Transverse colon (tissue), 4 donors: Measurements from ENCODE around the gene DDI2.
A peak's percentile ranks its signal among the peaks of the same experiment; 100 is the strongest.

Experiments used
- CTCF ChIP-seq, 5 experiments: fragments of 200-600 bp in 3 of 5; fragments of 450-650 bp in 2 of 5; sonication (generic) in 3 of 5; IDR thresholded peaks; 1 replicate in 2 of 5; 2 replicates in 3 of 5; pipeline ENCODE4 v1.5.1; 2016 to 2017; ENCODE audit warnings: antibody characterized with exemption in 5 of 5, inconsistent platforms in 3 of 5, mild to moderate bottlenecking in 2 of 5, moderate library complexity in 1 of 5
- EP300 ChIP-seq: sonication (generic); formaldehyde crosslinking; IDR thresholded peaks from one replicate; pipeline ENCODE4 v1.6.1; 2017; ENCODE audit warnings: antibody characterized with exemption, low read depth
- POLR2A ChIP-seq: fragments of 450-650 bp; IDR thresholded peaks from one replicate; pipeline ENCODE4 v1.6.1; 2016; ENCODE audit warnings: antibody characterized with exemption, mild to moderate bottlenecking, moderate library complexity
- POLR2AphosphoS5 ChIP-seq, 3 donors: sonication (generic); formaldehyde crosslinking; IDR thresholded peaks; one replicate each; pipeline ENCODE4 v1.6.1; 2016; ENCODE audit warnings: antibody characterized with exemption in 3 of 3

GRCh38 chr1:15584489-15585363 lies 32.5 kb upstream of the DDI2 start, which contains the start of gene AGMAT:
- TF ChIP-seq POLR2A (peak; percentile 33), CTCF (IDR thresholded peaks at IDR 0.05) (peak; percentile 14 to 45 (median 27)), POLR2AphosphoS5 (IDR thresholded peaks at IDR 0.05) (peak in 2 of 3 donors; percentile 26 to 37), EP300 (no peak)
